H1 (cell line): Measurements from ENCODE around the gene TIGIT. TPM values are rescaled to one million over a fixed set of nuclear protein-coding genes. Genes with fewer than 3 reads are reported as not detected.

Source experiments
- polyA plus RNA-seq, 7 experiments: library from polyadenylated mRNA; depleted of rRNA in 3 of 7; stranded (reverse) in 5 of 7; unstranded in 2 of 7; fragments of >200 nt in 5 of 7; fragments of 200-250 nt in 2 of 7; gene quantifications; 1 replicate in 5 of 7; 2 replicates in 1 of 7; 4 replicates in 1 of 7; pipeline versions ENCODE4 v1.2.1 to v1.2.3, GENCODE V29; 2011 to 2013; ENCODE audit warnings: missing spikeins in 2 of 7, mixed read lengths in 2 of 7
- total RNA-seq: library from RNA; stranded (reverse); fragmentation: NEBNext Ultra II Directional; extraction: Animal tissue kit (Norgen Biotek cat#: 25700); gene quantifications from 2 replicates; pipeline ENCODE4 v1.2.1, GENCODE V29; 2021
- TF ChIP-seq, protein P1 (sequence below): fragments of 300-600 bp; sonication (generic); IDR thresholded peaks from 2 replicates; pipeline ENCODE4 v1.7.1; 2012; ENCODE audit warnings: low read length, moderate library complexity, mild to moderate bottlenecking, inconsistent platforms; ENCODE audit not compliant: insufficient replicate concordance

TIGIT gene
- total and polyA plus RNA-seq, 2 of the 8 experiments (the other 6 are each of a cell fraction or from before 2014, with no cell fraction given): 0.02 TPM; not detected in 1

DNA sequence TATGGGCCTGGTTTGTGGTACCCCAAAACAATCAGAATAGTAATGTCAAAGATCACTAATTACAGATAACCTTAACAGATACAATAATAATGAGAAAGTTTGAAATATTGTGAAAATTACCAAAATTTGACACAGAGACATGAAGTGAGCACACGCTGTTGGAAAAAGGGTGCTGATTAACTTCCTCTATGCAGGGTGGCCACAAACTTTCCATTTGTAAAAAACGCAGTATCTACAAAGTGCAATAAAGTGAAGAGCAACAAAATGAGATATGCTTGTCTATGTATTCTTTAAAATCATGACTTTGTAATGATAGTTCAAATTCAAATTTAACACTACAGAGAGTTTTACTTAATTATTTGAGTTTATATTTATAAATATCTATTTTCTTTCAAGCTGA is 7.6 kb upstream of the TIGIT start (continued):
- TF ChIP-seq, protein P1, sequence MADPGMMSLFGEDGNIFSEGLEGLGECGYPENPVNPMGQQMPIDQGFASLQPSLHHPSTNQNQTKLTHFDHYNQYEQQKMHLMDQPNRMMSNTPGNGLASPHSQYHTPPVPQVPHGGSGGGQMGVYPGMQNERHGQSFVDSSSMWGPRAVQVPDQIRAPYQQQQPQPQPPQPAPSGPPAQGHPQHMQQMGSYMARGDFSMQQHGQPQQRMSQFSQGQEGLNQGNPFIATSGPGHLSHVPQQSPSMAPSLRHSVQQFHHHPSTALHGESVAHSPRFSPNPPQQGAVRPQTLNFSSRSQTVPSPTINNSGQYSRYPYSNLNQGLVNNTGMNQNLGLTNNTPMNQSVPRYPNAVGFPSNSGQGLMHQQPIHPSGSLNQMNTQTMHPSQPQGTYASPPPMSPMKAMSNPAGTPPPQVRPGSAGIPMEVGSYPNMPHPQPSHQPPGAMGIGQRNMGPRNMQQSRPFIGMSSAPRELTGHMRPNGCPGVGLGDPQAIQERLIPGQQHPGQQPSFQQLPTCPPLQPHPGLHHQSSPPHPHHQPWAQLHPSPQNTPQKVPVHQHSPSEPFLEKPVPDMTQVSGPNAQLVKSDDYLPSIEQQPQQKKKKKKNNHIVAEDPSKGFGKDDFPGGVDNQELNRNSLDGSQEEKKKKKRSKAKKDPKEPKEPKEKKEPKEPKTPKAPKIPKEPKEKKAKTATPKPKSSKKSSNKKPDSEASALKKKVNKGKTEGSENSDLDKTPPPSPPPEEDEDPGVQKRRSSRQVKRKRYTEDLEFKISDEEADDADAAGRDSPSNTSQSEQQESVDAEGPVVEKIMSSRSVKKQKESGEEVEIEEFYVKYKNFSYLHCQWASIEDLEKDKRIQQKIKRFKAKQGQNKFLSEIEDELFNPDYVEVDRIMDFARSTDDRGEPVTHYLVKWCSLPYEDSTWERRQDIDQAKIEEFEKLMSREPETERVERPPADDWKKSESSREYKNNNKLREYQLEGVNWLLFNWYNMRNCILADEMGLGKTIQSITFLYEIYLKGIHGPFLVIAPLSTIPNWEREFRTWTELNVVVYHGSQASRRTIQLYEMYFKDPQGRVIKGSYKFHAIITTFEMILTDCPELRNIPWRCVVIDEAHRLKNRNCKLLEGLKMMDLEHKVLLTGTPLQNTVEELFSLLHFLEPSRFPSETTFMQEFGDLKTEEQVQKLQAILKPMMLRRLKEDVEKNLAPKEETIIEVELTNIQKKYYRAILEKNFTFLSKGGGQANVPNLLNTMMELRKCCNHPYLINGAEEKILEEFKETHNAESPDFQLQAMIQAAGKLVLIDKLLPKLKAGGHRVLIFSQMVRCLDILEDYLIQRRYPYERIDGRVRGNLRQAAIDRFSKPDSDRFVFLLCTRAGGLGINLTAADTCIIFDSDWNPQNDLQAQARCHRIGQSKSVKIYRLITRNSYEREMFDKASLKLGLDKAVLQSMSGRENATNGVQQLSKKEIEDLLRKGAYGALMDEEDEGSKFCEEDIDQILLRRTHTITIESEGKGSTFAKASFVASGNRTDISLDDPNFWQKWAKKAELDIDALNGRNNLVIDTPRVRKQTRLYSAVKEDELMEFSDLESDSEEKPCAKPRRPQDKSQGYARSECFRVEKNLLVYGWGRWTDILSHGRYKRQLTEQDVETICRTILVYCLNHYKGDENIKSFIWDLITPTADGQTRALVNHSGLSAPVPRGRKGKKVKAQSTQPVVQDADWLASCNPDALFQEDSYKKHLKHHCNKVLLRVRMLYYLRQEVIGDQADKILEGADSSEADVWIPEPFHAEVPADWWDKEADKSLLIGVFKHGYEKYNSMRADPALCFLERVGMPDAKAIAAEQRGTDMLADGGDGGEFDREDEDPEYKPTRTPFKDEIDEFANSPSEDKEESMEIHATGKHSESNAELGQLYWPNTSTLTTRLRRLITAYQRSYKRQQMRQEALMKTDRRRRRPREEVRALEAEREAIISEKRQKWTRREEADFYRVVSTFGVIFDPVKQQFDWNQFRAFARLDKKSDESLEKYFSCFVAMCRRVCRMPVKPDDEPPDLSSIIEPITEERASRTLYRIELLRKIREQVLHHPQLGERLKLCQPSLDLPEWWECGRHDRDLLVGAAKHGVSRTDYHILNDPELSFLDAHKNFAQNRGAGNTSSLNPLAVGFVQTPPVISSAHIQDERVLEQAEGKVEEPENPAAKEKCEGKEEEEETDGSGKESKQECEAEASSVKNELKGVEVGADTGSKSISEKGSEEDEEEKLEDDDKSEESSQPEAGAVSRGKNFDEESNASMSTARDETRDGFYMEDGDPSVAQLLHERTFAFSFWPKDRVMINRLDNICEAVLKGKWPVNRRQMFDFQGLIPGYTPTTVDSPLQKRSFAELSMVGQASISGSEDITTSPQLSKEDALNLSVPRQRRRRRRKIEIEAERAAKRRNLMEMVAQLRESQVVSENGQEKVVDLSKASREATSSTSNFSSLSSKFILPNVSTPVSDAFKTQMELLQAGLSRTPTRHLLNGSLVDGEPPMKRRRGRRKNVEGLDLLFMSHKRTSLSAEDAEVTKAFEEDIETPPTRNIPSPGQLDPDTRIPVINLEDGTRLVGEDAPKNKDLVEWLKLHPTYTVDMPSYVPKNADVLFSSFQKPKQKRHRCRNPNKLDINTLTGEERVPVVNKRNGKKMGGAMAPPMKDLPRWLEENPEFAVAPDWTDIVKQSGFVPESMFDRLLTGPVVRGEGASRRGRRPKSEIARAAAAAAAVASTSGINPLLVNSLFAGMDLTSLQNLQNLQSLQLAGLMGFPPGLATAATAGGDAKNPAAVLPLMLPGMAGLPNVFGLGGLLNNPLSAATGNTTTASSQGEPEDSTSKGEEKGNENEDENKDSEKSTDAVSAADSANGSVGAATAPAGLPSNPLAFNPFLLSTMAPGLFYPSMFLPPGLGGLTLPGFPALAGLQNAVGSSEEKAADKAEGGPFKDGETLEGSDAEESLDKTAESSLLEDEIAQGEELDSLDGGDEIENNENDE: no peak
